GM21390 (cell line): ENCODE measurements around the gene GPR61.

Experiments
- ATAC-seq: cut with Tn5 transposase; IDR thresholded peaks from one replicate; pipeline ENCODE4 v1.9.1; 2021; ENCODE audit not compliant: unreplicated experiment

GPR61 gene

DNA sequence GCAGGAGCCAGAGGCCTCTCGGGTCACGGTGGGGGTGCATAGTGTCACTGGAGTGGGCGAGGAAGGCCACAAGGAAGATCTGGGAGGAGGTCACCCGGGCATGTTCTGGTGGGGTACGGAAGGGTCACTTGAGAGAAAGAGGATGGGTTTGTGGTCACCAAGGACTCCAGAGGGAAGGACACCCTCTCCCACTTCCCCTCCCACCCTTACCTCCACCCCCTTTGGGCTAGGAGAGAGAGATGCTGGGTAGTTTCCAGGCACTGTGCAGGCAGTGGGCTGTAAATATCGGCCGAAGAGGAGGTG, 30.8 kb upstream of the GPR61 start:
- no peak for ATAC-seq

DNA sequence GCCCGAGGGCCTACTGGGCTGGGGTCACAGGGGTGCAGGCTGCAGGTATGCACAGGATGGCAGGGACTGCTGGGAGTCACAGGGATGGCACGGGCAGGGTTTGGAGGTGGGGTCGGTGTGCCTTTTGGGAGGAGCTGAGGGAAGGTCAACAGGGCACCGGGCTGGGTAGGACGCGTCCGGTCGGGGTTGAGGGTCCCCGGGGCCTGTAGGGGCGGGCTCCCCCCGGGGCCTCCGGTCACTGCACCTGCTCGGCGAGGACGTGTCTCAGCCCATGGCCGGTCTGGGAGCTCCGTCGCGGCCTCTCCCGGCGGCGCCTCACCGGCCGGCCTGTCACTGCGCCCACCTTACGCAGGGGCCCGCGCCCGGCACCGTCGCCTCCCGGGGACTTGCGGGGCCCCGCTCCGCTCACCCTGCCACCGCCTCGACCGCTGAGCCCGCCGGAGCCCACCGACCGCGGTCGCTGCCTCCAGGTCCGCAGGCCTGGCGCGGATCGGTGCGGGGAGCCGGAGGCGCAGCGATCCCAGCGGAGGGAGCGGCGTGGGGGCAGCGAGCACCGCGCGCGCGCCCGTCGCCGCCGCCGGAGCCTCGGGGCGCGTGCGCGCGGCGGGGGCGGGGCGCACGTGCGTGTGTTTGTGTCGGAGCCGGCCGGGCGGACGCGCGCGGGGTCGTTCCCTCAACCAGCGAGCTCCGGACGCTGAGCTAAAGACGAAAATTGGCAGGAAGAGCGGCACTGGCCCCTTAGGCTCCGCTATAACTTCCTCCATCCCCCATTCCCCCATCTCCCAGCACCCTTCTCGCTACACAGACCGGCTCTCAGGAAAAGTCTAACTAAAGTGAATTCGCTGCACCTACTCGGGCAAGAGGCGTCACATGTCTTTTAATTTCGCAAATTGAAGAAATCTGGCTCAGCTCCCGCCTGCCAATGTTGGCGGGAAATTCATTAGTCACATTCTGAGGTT, 30.2 kb upstream of the GPR61 start, which contains the start of gene AMIGO1:
TSS of gene AMIGO1 (minus strand) at position 552 of the 959 bp plus-strand sequence. CDS start 815 bp downstream, outside the sequence.
- peak; percentile 59 for ATAC-seq

DNA sequence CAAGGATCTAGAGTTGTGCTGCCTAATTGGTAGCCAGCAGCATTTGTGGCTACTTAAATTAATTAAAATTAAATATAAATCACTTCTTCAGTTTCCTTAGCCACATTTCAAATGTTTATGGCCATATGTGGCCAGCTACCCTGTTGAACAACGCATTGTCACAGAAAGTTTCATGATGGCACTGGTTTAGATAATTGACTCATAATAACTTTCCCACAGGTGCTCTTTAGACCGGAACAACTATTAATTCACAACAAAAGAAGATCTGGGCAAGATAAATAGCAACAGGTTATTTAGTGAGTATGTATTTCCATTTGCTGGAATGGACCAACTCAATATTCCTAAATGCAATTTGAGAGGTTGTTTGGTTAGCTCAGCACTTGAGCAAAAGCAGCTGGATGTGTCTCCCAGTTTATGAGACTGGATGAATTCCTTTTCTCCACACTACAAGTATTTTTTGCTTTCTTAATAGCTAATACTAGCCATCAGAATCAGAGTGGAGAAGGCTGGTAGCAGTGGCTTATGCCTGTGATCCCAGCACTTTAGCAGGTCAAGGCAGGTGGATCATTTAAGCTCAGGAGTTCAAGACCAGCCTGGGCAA, 26.5 kb upstream of the GPR61 start:
- no peak for ATAC-seq

DNA sequence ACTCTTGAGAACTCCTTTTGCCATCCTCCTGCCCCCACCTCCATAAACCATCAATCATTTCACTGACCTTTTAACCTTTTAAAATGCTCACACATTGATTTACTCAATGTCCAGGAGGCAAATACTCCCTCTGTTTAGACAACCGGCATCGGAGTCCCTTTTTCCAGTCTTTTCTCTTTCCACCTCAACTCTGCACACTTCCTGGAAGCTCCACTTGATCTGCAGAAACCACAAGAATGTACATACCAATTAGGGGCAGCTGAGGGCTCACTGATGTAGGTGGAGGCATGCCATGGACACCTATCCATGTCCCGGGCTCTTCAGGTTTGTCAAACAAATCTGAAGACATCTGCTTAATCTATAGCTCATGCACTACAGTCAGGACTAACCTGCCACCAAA, 24.8 kb upstream of the GPR61 start:
- ATAC-seq, result no peak

DNA sequence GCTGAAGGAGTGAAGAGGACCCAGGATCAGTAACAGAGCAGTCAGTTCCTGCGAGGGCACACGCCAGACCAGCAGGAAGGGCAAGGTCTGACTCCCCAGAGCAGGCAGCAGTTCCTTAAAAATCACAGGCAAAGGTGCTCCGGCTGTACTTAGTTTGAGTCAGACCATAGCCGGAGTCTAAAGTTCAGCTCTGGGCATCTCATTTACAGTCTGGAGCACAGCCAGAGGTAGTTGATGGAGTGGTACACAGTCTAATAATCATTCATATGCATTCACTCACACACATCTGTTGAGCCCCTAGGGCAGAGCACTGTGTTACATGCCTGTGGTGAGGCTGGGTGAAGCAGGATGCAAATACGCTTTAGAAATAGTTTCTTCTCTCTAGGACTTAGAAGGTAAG, 22.8 kb upstream of the GPR61 start:
- no peak for ATAC-seq

DNA sequence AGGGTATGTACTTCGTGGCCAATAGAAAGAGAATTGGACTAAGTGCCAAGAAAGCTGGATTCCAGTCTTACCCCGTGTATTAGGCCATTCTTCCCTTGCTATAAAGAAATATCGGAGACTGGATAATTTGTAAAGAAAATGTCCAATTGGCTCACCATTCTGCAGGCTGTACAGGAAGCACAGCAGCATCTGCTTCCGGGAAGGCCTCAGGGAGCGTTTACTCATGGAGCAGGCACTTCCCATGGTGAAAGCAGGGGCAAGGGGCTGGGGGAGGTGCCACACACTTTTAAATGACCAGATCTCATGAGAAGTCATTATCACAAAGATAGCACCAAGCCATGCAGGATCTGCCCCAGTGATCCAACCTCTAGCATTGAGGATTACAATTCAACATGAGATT, 22.3 kb upstream of the GPR61 start:
- ATAC-seq, result no peak

DNA sequence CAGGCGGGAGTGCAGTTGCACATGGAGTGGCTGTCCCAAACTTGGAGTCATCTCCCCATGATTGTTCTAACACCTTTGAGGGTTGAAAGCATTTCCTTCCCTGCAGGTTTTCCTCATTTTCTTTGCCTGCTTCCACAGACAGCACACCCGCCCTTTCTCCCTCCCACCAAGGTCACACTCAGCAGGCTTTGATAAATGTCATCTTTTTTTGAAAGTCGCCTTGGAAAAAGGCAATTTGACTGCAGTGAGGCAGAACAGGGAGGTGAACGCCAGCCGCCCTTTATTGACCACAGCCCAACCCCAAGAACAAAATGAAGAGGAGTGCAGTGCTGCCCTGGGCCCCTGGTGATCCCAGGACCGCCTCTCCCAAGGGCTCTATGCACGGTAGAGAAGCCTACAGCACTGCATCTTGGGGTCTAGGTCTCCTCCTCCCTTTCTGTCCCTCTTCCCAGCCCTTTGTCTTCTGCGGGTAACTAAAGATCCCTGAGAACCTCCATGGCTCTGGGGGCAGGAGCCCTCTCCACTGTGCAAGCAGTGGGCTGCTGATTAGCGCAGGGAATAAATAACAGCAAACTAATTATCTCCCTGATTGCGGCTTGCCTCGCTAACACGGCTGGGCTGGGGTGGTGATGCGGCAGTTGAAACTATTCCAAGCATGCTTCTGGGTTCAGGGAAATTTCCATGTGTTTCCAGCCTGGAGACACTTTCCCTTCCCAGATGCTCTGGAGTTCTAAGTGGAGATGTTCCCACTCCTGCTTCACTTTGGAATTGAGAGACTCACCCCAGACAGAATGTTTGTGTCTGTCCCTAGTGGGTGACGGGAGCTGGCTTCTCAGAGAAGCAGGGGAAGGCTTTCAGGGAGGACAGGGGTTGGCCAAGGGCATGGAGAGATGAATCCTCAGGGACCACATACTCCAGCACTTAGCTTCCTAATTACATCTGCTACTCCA, 18.4 kb upstream of the GPR61 start:
- ATAC-seq, result no peak

DNA sequence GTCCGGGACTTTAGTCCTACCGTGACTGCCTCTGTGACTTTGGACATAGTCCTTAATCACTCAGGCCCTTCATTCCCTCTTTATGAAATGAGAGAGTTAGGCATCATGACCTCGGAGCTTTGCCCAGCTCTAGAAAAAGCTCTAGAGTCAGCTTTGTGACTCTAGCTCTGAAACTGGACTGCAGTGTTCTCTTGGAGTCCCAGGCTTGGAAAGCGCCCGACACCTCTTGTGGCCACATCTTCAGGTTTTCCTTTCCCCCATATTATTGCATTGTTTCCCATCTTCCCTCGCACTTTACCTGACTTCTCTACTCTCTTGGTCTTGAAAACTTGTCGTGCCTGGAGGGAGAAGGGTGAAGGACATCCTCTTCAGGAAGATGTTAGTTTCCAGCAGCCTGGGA, 17.6 kb upstream of the GPR61 start:
- no peak for ATAC-seq

DNA sequence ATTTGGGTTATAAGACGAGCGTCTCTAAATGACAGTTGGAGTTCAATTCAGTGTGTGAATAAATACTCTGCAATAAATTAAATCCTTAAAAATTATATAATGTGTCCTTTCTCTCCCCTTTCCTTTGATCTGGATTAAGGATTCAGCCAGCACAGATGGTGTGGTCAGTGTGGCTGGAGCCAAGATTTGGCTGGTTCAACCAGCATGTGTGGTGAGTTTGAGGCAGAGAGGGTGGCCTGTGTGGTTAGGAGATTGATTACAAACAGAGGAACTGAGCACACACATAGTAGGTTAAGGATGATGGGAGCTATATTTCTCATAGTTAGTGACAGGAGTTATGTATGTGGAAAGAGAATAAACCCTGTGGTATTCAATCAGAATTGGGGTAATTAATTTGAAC, 16.0 kb upstream of the GPR61 start:
- ATAC-seq, result no peak

DNA sequence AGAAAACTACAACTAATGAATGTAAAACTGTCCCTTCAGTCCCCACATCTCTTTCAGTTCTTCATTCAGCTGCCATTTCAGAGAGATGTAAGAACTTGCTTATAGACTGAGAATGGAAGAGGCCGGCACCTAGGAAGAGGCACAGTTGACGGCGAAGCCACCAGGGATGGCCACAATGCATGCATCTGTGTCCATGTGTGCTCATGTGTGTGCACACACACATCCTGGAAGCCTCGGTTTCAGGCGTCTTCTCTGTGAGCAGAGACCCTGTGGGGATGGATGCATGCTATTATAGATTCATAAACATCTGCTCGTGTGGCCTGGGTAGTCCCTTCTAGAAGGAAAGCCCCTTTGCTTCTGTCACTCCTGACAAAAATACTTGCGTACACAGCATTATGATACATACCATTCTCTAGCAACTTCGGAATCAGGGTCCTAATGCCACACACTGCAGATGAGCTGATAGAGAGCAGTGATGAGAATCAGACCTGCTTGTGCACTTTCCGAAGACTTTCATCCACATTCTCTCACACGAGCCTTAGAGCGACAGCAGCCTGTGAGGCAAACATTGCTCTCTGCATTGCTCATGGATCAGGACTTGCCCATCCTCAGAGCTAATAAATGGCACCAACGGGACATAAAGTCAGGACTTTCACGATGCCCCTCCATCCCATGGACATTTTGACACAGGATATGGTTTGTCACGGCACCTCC, 12.4 kb upstream of the GPR61 start:
- ATAC-seq, result no peak

DNA sequence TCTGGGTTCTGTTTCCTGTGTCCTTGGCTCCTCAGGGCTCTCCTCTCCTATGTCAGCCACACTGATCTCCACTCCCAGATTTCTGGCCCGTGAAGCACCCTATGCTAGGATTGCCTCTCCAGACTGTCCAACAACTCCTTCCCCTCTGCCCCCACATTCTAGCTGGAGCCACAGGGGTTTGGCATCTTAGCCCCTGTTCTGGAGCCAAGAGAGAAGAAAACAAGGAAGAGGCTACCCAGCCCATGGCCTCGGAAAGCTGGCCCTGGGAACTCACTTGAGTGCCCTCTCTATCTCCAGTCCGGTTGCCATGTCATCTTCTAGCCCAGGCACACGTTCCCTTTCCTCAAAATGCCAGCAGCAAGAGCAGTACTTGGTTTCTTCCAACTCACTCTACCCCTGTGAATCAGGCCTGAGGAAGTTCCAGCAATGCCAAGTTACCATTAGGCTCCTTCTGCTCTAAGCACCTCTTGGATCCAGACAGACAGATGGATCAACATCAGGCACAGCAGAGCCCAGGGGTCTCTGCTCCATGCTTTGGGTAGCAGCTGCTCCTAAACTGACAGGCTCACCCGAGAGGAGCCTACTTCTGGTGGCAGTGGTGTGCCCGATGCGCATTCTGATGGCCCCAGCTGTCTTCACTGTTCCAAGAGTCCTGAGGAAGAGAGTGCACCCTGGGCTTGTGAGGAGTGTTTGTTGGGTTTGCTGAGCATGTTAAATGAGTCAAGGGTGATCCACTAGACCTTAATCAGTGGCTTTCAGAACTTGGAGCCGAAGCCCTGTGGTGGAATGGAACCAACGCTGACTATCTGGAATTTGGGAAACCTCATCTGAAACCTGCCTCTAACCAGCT, 11.6 kb upstream of the GPR61 start:
- ATAC-seq, result no peak

DNA sequence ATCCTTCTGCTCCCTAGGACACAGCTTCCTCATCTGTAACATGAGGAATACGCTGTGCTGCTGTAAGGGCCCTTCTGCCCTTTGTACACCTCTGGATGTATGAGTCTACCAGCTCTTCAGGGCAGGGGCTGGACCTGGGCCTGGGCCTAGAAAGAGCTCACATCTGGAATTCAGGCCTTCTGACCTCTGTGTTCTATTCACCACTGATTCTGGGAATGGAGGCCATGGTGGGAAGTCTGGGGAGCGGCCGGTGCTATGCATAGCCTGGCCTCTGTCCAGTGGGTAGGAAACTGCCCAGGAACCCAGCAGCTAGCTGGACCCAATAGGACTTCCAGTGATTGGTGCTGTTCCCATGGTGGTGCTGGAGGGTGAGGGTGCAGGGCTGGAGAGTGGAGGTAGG, 11.0 kb upstream of the GPR61 start:
- ATAC-seq, result no peak

DNA sequence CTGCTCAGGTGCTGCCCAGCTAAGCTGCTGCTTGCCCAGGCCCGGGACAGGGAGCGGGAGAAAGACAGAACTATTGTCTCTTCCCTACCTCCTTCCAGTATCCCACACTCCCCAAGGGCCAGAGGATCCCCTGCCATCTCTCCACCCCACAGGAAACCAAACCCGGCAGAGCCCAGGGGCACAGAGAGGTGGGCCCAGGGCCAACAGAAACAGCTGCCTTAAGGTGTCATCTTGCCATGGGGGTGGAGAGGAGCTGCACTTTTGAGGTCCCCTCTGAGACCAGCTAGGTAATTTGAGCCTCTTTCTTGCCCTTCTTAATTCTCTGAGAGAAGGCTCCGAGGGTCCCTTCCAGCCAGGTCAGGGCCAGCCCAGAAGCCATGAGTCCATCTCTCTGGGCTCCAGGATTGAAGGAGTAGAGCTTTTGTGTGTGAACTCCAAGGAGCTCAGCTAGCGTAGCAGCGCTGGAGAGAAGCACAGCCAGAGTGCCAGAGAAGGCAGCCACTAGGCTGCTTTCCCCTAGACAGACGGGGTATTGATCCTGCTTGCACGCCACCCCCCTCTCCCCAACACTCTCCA, 9.7 kb upstream of the GPR61 start:
- no peak for ATAC-seq

DNA sequence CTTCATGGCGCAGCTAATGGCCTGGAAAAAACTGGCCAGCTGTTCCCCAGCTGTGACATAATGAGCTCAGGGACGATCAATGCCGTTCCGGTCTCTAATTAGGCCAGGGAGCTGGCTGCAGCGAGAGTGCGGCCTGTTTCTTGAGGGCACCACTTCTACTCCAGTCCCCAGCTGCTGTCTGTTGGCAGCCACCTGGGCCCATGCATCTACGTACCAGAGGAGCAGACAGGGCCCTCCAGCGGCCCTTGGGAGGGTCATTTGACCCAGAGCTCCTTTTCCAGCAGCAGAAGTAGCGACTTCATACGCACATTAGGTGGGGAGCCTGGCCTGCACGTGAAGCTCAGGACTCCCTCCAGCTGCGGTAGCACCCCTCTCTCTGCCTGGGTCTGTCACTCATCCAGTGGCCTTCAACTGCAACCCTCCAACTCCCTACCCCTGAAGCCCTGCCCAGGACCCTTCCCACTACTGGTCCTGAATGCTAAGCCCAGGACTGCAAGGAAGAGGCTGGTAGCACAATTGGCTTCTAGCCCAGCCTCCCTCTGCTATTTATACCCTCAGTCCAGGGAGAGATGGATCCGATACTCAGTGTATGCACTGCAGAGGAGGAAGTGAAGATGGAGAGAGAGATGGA, 9.1 kb upstream of the GPR61 start:
- ATAC-seq, result no peak

DNA sequence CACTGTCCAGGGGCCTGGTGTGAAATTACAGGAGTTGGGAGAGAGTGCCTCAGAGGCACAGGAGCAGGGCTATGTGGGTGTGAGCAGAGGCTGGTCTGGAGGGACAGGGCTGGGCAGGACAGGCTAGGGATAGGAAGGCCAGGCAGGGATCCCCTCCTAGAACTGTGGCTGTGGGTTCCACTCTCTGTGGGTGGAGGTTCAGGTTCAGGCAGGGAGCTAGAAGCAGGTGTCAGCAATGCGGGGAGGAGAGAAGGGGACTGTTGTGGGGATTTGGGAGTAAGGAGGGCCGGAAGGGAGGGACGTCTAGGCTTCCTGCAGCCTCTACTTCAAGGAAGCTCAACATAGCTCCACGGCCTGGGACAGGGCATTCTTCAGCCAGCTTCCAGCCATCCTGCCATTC, 8.3 kb upstream of the GPR61 start:
- no peak for ATAC-seq

DNA sequence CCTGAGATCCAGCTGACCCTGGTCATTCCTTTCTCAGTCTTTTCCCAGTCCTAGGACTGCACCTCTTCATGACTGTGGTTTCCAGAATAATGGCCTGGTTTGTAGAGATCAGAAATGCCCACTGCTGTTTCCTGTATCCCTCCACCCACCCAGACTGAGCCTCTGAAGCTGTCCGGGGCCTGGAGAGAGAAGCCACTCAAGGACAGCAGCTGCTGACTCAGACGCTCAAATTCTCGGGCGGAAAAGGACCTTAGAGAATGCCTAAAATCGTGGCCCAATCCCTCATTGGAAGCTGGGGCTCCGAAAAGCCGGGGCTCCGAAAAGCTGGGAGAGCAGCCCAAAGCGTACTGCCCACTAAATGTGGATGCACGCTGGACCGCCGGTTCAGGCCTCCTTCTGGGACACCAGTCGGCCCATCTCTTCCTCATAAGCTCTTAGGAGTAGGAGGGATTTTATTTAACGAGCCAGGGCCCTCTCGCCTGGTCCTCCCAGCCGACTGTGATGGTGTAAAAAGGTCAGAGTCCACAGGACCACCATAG, 7.8 kb upstream of the GPR61 start:
- ATAC-seq, result no peak

DNA sequence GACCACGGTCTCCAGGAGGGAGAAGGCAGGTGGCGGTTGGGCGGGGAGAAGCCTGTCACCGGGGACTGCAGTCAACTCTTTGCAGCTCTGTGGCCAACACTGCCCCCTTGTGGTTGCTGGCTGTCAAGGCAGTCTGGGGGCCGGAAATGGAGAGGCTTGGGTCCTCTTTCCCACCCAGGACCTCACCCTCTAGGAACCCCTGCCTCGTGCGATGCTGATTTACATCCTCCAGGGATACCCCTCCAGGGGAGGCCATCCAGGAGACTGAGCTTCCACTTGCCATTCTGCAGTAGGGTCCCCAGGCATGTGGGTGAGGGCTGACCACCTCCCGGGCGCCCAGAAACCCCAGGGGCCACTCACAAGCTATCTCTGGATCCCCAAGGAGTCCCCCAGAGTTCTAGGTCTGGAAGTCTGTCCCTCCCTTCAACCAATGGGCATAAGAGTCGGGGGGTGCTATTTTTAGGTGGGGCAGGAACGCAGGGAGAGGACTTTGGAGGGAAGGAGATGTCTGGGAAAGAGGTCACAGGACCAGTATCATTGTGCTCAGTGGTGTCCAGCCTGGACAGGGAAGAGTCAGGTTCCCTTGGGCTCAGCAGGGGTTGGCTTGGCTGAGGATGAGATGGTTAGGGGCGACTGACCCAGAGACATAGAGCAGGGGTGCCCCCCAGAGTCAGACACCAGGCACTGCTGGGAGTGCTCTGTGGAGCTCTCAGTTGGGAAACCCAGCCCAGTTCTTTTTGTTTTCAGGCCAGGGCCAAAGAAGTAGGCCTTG, 7.1 kb upstream of the GPR61 start:
- peak; percentile 72 for ATAC-seq

DNA sequence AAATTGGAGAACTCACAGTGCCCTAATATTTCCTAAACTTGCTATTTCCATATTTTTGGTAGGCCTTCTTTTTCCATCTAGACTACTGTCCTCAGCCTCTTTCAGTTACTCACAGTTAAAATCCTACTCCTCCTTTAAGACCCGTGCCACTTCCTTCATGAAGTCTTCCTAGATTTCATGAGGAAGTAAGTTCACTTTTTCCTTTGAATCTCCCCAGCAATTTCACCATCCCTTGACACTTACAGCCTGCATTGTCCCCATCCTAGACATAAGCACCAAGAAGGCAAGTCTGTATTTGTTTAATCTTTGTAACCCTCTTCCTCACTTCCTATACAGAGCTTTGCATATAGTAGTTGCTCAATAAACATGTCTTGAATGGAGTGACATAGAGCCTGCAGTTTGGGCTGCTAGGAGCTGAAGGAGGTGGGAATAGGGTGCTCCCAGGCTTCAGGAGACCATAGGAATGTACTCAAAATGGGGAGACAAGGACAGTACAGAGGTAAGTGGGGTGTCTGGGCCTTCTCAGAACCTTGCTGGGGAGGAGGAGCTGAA, 5.3 kb upstream of the GPR61 start:
- ATAC-seq, result no peak
